Ovary (tissue), 3 donors: ENCODE measurements around the gene CCT2.

Experiments
- EP300 ChIP-seq: sonication (generic); formaldehyde crosslinking; IDR thresholded peaks from one replicate; pipeline ENCODE4 v1.6.1; 2017; ENCODE audit warnings: antibody characterized with exemption
- POLR2A ChIP-seq: fragments of 450-650 bp; IDR thresholded peaks from one replicate; pipeline ENCODE4 v1.6.1; 2017; ENCODE audit warnings: antibody characterized with exemption, mild to moderate bottlenecking, moderate library complexity
- TF ChIP-seq, protein P1 (sequence below), 3 donors: fragments of 450-650 bp in 2 of 3; fragments of 200-600 bp in 1 of 3; IDR thresholded peaks; one replicate each; pipeline versions ENCODE4 v1.5.1 to v1.8.0; 2016 to 2022; ENCODE audit warnings: antibody characterized with exemption in 3 of 3, mild to moderate bottlenecking in 1 of 3
- donor health status: DM: no; HTN: no; CAD: no.

DNA sequence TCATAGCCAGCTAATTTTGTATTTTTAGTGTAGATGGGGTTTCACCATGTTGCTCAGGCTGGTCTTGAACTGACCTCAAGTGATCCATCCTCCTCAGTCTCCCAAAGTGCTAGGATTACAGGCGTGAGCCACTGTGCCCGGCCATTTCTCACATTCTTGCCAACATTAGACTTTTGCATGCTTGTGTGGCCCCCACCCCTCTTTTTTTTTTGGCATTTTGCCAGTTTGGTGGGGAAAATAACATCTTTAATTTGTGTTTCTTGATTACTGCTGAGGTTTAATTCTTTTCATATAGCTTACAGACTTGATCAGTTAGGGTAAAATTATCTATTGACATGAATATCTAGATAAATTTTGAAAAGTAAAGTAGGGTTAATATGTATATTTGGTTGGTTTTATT, 3.8 kb downstream of the CCT2 start:
- TF ChIP-seq, protein P1, sequence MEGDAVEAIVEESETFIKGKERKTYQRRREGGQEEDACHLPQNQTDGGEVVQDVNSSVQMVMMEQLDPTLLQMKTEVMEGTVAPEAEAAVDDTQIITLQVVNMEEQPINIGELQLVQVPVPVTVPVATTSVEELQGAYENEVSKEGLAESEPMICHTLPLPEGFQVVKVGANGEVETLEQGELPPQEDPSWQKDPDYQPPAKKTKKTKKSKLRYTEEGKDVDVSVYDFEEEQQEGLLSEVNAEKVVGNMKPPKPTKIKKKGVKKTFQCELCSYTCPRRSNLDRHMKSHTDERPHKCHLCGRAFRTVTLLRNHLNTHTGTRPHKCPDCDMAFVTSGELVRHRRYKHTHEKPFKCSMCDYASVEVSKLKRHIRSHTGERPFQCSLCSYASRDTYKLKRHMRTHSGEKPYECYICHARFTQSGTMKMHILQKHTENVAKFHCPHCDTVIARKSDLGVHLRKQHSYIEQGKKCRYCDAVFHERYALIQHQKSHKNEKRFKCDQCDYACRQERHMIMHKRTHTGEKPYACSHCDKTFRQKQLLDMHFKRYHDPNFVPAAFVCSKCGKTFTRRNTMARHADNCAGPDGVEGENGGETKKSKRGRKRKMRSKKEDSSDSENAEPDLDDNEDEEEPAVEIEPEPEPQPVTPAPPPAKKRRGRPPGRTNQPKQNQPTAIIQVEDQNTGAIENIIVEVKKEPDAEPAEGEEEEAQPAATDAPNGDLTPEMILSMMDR (IDR thresholded peaks at IDR 0.05), result no peak
- TF ChIP-seq POLR2A (no peak), EP300 (no peak)
